Skeletal muscle tissue (tissue), 4 donors: ENCODE data around the gene ATP6V1A. TPM values are rescaled to one million over a fixed set of nuclear protein-coding genes. Genes with fewer than 3 reads are reported as not detected.

Experiments
- H3K27ac ChIP-seq: one replicate; pipeline ENCODE4 v1.7.0; 2013; ENCODE audit warnings: mild to moderate bottlenecking, low read depth, low read length, inconsistent platforms
- H3K27me3 ChIP-seq, 3 donors: one replicate each; pipeline ENCODE4 v1.7.0; 2013; ENCODE audit warnings: low read length in 3 of 3; ENCODE audit not compliant: control insufficient read depth in 3 of 3, insufficient read depth in 3 of 3
- H3K36me3 ChIP-seq, 3 donors: one replicate each; pipeline ENCODE4 v1.7.0; 2013; ENCODE audit warnings: low read length in 3 of 3; ENCODE audit not compliant: control insufficient read depth in 3 of 3, insufficient read depth in 3 of 3
- H3K4me1 ChIP-seq, 3 donors: one replicate each; pipeline ENCODE4 v1.7.0; 2013; ENCODE audit warnings: low read length in 3 of 3, mild to moderate bottlenecking in 3 of 3; ENCODE audit not compliant: control insufficient read depth in 3 of 3, insufficient read depth in 3 of 3
- H3K4me3 ChIP-seq, 3 donors: one replicate each; pipeline ENCODE4 v1.7.0; 2013; ENCODE audit warnings: low read length in 3 of 3
- H3K9ac ChIP-seq, 3 donors: one replicate each; pipeline ENCODE4 v1.7.0; 2013; ENCODE audit warnings: low read length in 3 of 3, mild to moderate bottlenecking in 3 of 3, moderate library complexity in 2 of 3, low read depth in 1 of 3
- H3K9me3 ChIP-seq, 3 donors: one replicate each; pipeline ENCODE4 v1.7.0; 2013; ENCODE audit warnings: low read length in 3 of 3; ENCODE audit not compliant: control insufficient read depth in 3 of 3
- total RNA-seq: library from RNA; depleted of rRNA; stranded (reverse); fragments of >200 nt; gene quantifications from one replicate; pipeline ENCODE4 v1.2.3, GENCODE V29; 2014
- donor health status: Osteomylitis.

ATP6V1A gene
- 37.6 TPM for total RNA-seq

- H3K4me1 ChIP-seq = peaks cover 21 to 39% (median 37%) of the 10 kb centered on the region in 3 donors
- no peaks in the 10 kb centered on the region for H3K36me3 ChIP-seq
- peak within 1 kb of the TSS; percentile 99 for H3K9ac ChIP-seq
- H3K27me3 ChIP-seq = no peaks in the 10 kb centered on the region
- peak within 1 kb of the TSS; percentile 100 for H3K27ac ChIP-seq
- no peaks in the 10 kb centered on the region for H3K9me3 ChIP-seq
- peak within 1 kb of the TSS; percentile 99 to 100 (median 100) for H3K4me3 ChIP-seq
These were observed at the start of gene ATP6V1A for GRCh38 chr3:113746548-113747282. ATP6V1A (plus strand) TSS chr3:113747035; CDS start chr3:113778754, 31,719 bp downstream.

DNA sequence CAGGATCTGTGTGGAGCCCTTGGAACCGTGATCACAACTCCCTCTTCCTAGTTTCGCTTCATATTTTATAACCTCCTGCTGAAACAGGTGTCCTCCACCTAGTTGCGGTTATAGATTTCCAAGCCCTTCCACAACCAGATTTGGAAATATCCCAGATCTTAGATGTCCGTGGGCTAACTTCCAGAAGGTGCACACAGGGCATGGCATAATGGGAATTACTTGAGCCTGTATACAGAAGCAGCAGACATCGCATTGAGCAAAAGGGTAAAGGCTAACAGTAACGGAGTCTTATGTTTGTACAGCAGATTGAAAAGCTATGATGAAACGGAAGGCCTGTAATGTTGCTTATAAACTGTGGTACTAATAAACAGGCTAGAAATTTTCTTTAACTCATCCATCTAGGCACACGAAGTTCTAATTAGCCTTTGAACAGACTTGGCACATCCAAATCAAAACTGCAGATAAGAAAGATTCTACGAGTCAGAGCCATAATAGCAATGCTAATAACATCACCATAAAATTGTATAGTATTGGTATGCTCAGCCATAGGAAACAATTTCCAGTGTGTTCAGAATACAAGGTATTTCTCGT, 49.2 kb upstream of the ATP6V1A start:
- H3K36me3 ChIP-seq = no peaks in the 10 kb centered on the region
- peaks cover 10 to 32% (median 30%) of the 10 kb centered on the region in 3 donors for H3K4me1 ChIP-seq
- H3K9ac ChIP-seq = peak overlapping the region; percentile 79 to 96 (median 83)
- peak overlapping the region; percentile 72 to 100 (median 80) for H3K4me3 ChIP-seq
- H3K27ac ChIP-seq = peak overlapping the region; percentile 87
- no peaks in the 10 kb centered on the region for H3K27me3 ChIP-seq
- H3K9me3 ChIP-seq = no peaks in the 10 kb centered on the region

DNA sequence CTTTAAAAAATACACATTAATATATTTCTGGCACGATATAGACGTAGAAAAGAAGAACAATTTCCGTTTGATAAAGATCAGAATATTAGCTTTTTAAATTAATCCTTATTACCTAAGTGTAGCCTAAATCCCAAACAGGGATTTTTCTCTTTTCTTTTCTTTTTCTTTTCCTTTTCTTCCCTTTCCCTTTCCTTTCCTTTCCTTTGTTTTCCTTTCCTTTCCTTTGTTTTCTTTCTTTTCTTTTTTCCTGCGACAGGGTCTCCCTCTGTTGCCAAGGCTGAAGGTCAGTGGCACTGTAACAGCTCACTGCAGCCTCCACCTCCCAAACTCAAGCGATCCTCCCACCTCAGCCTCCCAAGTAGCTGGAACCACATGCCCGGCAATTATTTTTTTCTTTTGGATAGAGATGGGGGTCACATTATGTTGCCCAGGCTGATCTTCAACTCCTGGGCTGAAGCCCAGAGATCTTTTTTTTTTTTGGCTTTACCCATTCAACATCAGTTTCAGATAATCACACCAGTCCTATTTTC, 48.6 kb upstream of the ATP6V1A start:
- peak overlapping the region in 1 of 3 donors; percentile 100 for H3K4me3 ChIP-seq

DNA sequence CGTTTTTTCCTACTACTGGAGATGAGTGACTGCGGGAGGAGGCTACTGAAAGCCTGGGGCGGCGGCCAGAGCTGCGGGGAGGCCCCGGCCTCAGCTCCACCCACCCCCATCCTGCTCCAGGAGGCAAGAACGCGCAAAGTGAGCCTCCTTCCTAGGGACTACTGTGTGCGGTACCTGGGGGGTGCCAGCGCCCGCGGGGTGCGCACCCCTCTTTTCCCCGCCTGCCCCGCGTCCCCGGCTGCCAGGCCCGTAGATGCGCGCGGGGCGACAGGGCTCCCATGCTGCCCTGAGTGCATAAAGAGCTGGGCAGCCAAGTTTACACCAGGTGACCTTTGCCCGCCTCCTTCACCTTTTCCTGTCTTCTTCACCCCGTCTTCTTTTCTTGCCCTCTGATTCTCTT, 47.9 kb upstream of the ATP6V1A start:
- Histone ChIP-seq H3K27me3 (no peaks in the 10 kb centered on the region), H3K4me3 (peak overlapping the region; percentile 30 to 57 (median 56)), H3K27ac (peak overlapping the region; percentile 87), H3K9ac (peak overlapping the region in 2 of 3 donors; percentile 0 to 55), H3K36me3 (no peaks in the 10 kb centered on the region), H3K4me1 (peaks cover 10 to 28% (median 24%) of the 10 kb centered on the region in 3 donors), H3K9me3 (no peaks in the 10 kb centered on the region)

More for the DNA sequence above, 48.6 kb upstream of the ATP6V1A start:
- Histone ChIP-seq H3K27me3 (no peaks in the 10 kb centered on the region), H3K4me1 (peaks cover 10 to 31% (median 30%) of the 10 kb centered on the region in 3 donors), H3K36me3 (no peaks in the 10 kb centered on the region), H3K9me3 (no peaks in the 10 kb centered on the region), H3K27ac (peak overlapping the region; percentile 87), H3K9ac (peak overlapping the region in 2 of 3 donors; percentile 83 to 96)

- H3K9me3 ChIP-seq = no peaks in the 10 kb centered on the region
- no peak overlapping the region for H3K4me3 ChIP-seq
- H3K36me3 ChIP-seq = no peaks in the 10 kb centered on the region
- no peak overlapping the region for H3K27ac ChIP-seq
- H3K4me1 ChIP-seq = no peaks in the 10 kb centered on the region
- H3K27me3 ChIP-seq = no peaks in the 10 kb centered on the region
- no peak overlapping the region for H3K9ac ChIP-seq
These were observed 39.0 kb upstream of the ATP6V1A start for GRCh38 chr3:113707835-113708234.

DNA sequence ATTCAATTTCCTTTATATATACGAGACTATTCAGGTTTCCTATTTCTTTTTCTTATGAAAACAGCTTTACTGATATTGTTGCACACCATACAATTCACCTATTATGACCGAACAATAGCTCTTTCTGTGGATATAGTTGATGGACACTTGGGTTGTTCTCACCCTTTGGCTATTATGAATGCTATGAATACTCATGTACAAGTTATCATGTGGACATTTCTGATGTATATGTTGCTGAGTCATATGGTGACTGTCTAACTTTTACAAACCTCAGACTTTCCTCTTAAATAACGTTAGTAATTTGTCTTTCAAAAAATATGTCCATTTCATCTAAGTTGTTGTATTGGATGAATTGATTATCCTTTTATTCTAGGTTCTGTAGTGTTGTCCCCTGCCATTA, 34.7 kb upstream of the ATP6V1A start:
- no peaks in the 10 kb centered on the region for H3K27me3 ChIP-seq
- H3K4me3 ChIP-seq = no peak overlapping the region
- no peak overlapping the region for H3K9ac ChIP-seq
- H3K4me1 ChIP-seq = no peaks in the 10 kb centered on the region
- H3K27ac ChIP-seq = no peak overlapping the region
- no peaks in the 10 kb centered on the region for H3K9me3 ChIP-seq
- no peaks in the 10 kb centered on the region for H3K36me3 ChIP-seq

GRCh38 chr3:113714702-113715101, 32.1 kb upstream of the ATP6V1A start:
- Histone ChIP-seq H3K27ac (no peak overlapping the region), H3K36me3 (peaks cover 0 to 8% (median 6%) of the 10 kb centered on the region in 3 donors), H3K27me3 (no peaks in the 10 kb centered on the region), H3K9me3 (no peaks in the 10 kb centered on the region), H3K4me1 (no peaks in the 10 kb centered on the region), H3K9ac (no peak overlapping the region), H3K4me3 (no peak overlapping the region)

DNA sequence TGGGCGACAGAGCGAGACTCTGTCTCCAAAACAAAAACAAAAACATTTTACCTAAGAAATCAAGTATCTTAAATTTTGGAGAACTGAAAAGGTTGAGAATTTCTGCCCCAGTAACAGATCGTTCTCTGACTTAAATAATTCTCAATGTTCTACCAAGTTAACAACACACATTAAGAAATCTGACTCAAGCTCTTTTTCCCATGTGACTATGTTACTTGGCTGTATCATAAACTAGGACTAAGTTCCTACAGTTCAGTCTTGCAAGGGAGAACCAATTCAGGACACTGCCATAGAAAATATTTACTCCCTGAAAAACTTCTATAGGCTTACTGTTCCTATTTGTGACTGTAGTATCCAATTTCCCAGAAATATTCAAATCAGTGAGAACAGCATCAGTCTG, 29.5 kb upstream of the ATP6V1A start:
- Histone ChIP-seq H3K36me3 (peaks cover 9 to 28% (median 25%) of the 10 kb centered on the region in 3 donors), H3K27ac (no peak overlapping the region), H3K4me1 (no peaks in the 10 kb centered on the region), H3K9me3 (no peaks in the 10 kb centered on the region), H3K4me3 (no peak overlapping the region), H3K27me3 (no peaks in the 10 kb centered on the region), H3K9ac (no peak overlapping the region)

- H3K4me1 ChIP-seq = no peaks in the 10 kb centered on the region
- H3K36me3 ChIP-seq = peaks cover 9 to 29% (median 25%) of the 10 kb centered on the region in 3 donors
- H3K9ac ChIP-seq = no peak overlapping the region
- H3K27ac ChIP-seq = no peak overlapping the region
- no peaks in the 10 kb centered on the region for H3K27me3 ChIP-seq
- H3K9me3 ChIP-seq = no peaks in the 10 kb centered on the region
- H3K4me3 ChIP-seq = no peak overlapping the region
These were observed 29.0 kb upstream of the ATP6V1A start for GRCh38 chr3:113717818-113718217.

- Histone ChIP-seq H3K4me3 (no peak overlapping the region), H3K36me3 (peaks cover 9 to 36% (median 27%) of the 10 kb centered on the region in 3 donors), H3K9me3 (no peaks in the 10 kb centered on the region), H3K27me3 (no peaks in the 10 kb centered on the region), H3K27ac (no peak overlapping the region), H3K9ac (no peak overlapping the region), H3K4me1 (no peaks in the 10 kb centered on the region)
These were observed 27.5 kb upstream of the ATP6V1A start for GRCh38 chr3:113719294-113719693.
